SK-N-SH treated with all-trans-retinoic acid at 6 μM for 48 hours (cell line): Measurements from ENCODE around the gene SELPLG.

Source experiments
- ATAC-seq: fragments of 200-7000 bp; cut with Tn5 transposase; 3 replicates; pipeline ENCODE4 v1.9.1; 2020; ENCODE audit warnings: mild to moderate bottlenecking, moderate library complexity
- ARNTL ChIP-seq: fragments of 450-650 bp; formaldehyde crosslinking; IDR thresholded peaks from 2 replicates; pipeline ENCODE4 v1.5.0; 2020; ENCODE audit warnings: low read depth, mild to moderate bottlenecking, moderate library complexity, borderline replicate concordance
- BACH2 ChIP-seq: fragments of 250-450 bp; sonication (Bioruptor Pico); IDR thresholded peaks from 2 replicates; pipeline ENCODE4 v1.9.0; 2021; ENCODE audit warnings: mild to moderate bottlenecking, borderline replicate concordance
- ESRRG ChIP-seq: fragments of 250-450 bp; sonication (Bioruptor Pico); IDR thresholded peaks from 2 replicates; pipeline ENCODE4 v1.6.1; 2021; ENCODE audit warnings: mild to moderate bottlenecking
- ISL1 ChIP-seq: fragments of 250-450 bp; sonication (Bioruptor Pico); IDR thresholded peaks from 2 replicates; pipeline ENCODE4 v2.1.2; 2022; ENCODE audit warnings: mild to moderate bottlenecking, moderate library complexity
- OSR1 ChIP-seq: fragments of 250-450 bp; sonication (Bioruptor Pico); IDR thresholded peaks from 2 replicates; pipeline ENCODE4 v1.8.0; 2022; ENCODE audit warnings: moderate library complexity, mild to moderate bottlenecking, inconsistent platforms
- PPARA ChIP-seq: fragments of 250-450 bp; sonication (Bioruptor Pico); IDR thresholded peaks from 2 replicates; pipeline ENCODE4 v1.5.0; 2020; ENCODE audit warnings: mild to moderate bottlenecking, borderline replicate concordance
- SNAI2 ChIP-seq: fragments of 250-450 bp; sonication (Bioruptor Pico); IDR thresholded peaks from 2 replicates; pipeline ENCODE4 v1.5.0; 2020; ENCODE audit warnings: mild to moderate bottlenecking, moderate library complexity
- TCF4 ChIP-seq: fragments of 250-450 bp; sonication (Bioruptor Pico); IDR thresholded peaks from 2 replicates; pipeline ENCODE4 v1.8.0; 2021; ENCODE audit warnings: mild to moderate bottlenecking, moderate library complexity, borderline replicate concordance
- TOX ChIP-seq: fragments of 250-450 bp; sonication (Bioruptor Pico); IDR thresholded peaks from 2 replicates; pipeline ENCODE4 v1.8.0; 2021; ENCODE audit warnings: mild to moderate bottlenecking, moderate library complexity, borderline replicate concordance
- ZFP3 ChIP-seq: fragments of 250-450 bp; sonication (Bioruptor Pico); IDR thresholded peaks from 2 replicates; pipeline ENCODE4 v1.5.0; 2020; ENCODE audit warnings: mild to moderate bottlenecking, moderate library complexity
- ZFP30 ChIP-seq: fragments of 450-650 bp; formaldehyde crosslinking; IDR thresholded peaks from 2 replicates; pipeline ENCODE4 v1.5.0; 2022; ENCODE audit warnings: mild to moderate bottlenecking, moderate library complexity
- ZNF565 ChIP-seq: fragments of 450-650 bp; formaldehyde crosslinking; conservative IDR thresholded peaks from 2 replicates; pipeline ENCODE4 v1.5.0; 2020; ENCODE audit warnings: low read depth, mild to moderate bottlenecking, moderate library complexity
- ZNF70 ChIP-seq: fragments of 450-650 bp; formaldehyde crosslinking; IDR thresholded peaks from 2 replicates; pipeline ENCODE4 v1.5.0; 2020; ENCODE audit warnings: mild to moderate bottlenecking, moderate library complexity
- ZNF8 ChIP-seq: fragments of 450-650 bp; formaldehyde crosslinking; IDR thresholded peaks from 2 replicates; pipeline ENCODE4 v1.5.0; 2020; ENCODE audit warnings: mild to moderate bottlenecking, moderate library complexity
- TF ChIP-seq, protein P1 (sequence below): fragments of 250-450 bp; sonication (Bioruptor Pico); IDR thresholded peaks from 2 replicates; pipeline ENCODE4 v1.5.0; 2020; ENCODE audit warnings: mild to moderate bottlenecking, moderate library complexity
- TF ChIP-seq, protein P2 (sequence below): fragments of 250-450 bp; sonication (Bioruptor Pico); IDR thresholded peaks from 2 replicates; pipeline ENCODE4 v1.8.0; 2020; ENCODE audit warnings: mild to moderate bottlenecking, moderate library complexity, borderline replicate concordance
- TF ChIP-seq, protein P3 (sequence below): fragments of 250-450 bp; sonication (Bioruptor Pico); IDR thresholded peaks from 2 replicates; pipeline ENCODE4 v1.5.1; 2020; ENCODE audit warnings: low read depth, mild to moderate bottlenecking, moderate library complexity
- TF ChIP-seq, protein P4 (sequence below): fragments of 250-450 bp; sonication (Bioruptor Pico); IDR thresholded peaks from 2 replicates; pipeline ENCODE4 v1.8.0; 2021; ENCODE audit warnings: low read depth, mild to moderate bottlenecking, moderate library complexity, borderline replicate concordance

The SELPLG gene

DNA sequence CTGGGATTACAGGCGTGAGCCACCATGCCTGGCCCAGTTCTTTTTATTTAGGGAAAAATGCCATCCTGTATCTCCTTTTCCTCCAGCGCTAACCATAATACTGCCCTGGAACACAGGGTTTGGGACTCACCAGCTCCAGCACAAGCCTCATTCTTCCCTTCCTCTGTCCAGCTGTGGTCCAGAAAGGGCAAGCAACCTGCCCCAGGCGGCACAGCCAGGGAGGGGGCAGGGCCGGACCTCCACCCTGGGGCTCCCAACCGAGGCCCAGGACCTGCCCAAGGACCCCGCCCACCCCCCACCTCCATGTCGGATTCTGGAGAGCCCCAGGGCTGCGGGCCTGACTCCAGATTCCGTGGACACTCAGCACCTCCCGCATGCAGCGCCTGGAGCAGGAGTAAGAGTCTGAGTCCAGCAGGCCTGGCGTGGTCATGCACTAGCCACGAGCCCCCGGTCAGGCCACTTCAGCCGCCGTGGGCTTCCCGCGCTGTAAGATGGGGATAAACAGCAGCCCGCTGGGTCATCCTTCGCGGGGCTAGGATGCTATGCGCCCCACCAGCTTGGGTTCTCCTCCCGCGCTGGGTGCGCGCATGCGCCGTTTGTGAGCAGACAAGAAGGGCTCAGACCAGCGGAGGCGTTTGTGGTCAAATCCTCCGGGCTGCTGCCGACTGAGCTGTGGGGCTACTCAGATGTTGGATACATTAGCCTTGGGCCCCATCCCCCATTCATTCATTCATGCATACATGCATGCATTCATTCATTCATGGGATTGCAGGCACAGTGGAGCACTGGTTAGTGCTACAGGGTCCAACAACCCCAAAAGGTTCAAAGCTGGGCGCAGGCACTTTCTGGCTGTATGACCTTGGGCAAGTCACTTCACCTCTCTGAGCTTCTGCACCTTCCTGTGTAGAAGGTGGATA, 52.1 kb downstream of the SELPLG start:
- ATAC-seq, result no peak
- TF ChIP-seq, protein P1, sequence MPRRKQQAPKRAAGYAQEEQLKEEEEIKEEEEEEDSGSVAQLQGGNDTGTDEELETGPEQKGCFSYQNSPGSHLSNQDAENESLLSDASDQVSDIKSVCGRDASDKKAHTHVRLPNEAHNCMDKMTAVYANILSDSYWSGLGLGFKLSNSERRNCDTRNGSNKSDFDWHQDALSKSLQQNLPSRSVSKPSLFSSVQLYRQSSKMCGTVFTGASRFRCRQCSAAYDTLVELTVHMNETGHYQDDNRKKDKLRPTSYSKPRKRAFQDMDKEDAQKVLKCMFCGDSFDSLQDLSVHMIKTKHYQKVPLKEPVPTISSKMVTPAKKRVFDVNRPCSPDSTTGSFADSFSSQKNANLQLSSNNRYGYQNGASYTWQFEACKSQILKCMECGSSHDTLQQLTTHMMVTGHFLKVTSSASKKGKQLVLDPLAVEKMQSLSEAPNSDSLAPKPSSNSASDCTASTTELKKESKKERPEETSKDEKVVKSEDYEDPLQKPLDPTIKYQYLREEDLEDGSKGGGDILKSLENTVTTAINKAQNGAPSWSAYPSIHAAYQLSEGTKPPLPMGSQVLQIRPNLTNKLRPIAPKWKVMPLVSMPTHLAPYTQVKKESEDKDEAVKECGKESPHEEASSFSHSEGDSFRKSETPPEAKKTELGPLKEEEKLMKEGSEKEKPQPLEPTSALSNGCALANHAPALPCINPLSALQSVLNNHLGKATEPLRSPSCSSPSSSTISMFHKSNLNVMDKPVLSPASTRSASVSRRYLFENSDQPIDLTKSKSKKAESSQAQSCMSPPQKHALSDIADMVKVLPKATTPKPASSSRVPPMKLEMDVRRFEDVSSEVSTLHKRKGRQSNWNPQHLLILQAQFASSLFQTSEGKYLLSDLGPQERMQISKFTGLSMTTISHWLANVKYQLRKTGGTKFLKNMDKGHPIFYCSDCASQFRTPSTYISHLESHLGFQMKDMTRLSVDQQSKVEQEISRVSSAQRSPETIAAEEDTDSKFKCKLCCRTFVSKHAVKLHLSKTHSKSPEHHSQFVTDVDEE (CRISPR knock-in tag), result no peak
- TF ChIP-seq ARNTL, result no peak
- no peak for TF ChIP-seq TOX
- TF ChIP-seq ESRRG, result no peak
- no peak for TF ChIP-seq TCF4
- no peak for TF ChIP-seq BACH2 (CRISPR knock-in tag)
- TF ChIP-seq, protein P2, sequence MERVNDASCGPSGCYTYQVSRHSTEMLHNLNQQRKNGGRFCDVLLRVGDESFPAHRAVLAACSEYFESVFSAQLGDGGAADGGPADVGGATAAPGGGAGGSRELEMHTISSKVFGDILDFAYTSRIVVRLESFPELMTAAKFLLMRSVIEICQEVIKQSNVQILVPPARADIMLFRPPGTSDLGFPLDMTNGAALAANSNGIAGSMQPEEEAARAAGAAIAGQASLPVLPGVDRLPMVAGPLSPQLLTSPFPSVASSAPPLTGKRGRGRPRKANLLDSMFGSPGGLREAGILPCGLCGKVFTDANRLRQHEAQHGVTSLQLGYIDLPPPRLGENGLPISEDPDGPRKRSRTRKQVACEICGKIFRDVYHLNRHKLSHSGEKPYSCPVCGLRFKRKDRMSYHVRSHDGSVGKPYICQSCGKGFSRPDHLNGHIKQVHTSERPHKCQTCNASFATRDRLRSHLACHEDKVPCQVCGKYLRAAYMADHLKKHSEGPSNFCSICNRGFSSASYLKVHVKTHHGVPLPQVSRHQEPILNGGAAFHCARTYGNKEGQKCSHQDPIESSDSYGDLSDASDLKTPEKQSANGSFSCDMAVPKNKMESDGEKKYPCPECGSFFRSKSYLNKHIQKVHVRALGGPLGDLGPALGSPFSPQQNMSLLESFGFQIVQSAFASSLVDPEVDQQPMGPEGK, result no peak
- TF ChIP-seq ZFP3, result no peak
- TF ChIP-seq, protein P3, sequence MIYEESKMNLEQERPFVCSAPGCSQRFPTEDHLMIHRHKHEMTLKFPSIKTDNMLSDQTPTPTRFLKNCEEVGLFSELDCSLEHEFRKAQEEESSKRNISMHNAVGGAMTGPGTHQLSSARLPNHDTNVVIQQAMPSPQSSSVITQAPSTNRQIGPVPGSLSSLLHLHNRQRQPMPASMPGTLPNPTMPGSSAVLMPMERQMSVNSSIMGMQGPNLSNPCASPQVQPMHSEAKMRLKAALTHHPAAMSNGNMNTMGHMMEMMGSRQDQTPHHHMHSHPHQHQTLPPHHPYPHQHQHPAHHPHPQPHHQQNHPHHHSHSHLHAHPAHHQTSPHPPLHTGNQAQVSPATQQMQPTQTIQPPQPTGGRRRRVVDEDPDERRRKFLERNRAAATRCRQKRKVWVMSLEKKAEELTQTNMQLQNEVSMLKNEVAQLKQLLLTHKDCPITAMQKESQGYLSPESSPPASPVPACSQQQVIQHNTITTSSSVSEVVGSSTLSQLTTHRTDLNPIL (CRISPR knock-in tag), result no peak

DNA sequence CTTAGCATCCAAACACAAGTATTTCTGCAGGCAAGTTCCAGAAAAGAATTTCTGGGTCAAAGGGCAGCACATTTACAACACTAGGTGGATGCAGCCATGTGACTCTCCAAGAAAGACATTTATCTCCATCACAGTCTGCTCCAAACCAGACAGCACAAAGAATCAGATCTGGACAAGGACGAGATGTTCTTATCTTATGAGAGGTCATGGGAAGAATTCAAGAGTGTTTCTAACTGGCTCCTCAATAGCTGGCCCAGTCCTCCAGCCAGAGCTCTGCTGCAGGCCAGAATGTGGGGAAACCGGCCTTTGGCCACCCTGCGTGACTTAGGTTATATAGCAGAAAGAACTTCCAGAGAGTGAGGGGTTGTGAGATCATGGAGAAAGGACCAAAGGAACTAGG, 53.2 kb downstream of the SELPLG start:
- TF ChIP-seq PPARA (CRISPR knock-in tag) (no peak), OSR1 (CRISPR knock-in tag) (no peak), TCF4 (no peak), ESRRG (no peak), ARNTL (no peak), SNAI2 (no peak), TOX (no peak), ZFP3 (no peak)
- TF ChIP-seq, protein P3 (CRISPR knock-in tag), result no peak
- ATAC-seq, result no peak

DNA sequence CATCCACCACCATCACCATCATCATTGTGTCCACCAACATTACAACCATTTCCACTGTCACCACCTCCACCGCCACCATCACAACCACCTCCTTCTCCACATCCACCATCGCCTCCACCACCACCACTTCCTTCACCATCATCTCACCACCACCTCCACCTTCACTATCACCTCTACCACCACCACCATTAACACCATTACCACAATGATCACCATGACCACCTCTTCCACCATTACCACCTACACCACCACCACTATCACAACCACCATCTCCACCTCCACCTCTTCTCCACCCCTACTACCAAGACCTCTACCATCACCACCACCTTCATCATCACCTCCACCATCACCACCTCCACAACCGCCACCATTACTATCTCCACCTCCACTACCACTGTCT, 54.9 kb downstream of the SELPLG start:
- no peak for ATAC-seq
- TF ChIP-seq ZNF565 (CRISPR knock-in tag) (no peak), PPARA (CRISPR knock-in tag) (no peak), SNAI2 (no peak), ZFP30 (CRISPR knock-in tag) (no peak), ZNF8 (no peak), ZNF70 (CRISPR knock-in tag) (no peak), ISL1 (CRISPR knock-in tag) (no peak), TCF4 (no peak), OSR1 (CRISPR knock-in tag) (no peak), ARNTL (no peak), ESRRG (no peak), ZFP3 (no peak)
- TF ChIP-seq, protein P4, sequence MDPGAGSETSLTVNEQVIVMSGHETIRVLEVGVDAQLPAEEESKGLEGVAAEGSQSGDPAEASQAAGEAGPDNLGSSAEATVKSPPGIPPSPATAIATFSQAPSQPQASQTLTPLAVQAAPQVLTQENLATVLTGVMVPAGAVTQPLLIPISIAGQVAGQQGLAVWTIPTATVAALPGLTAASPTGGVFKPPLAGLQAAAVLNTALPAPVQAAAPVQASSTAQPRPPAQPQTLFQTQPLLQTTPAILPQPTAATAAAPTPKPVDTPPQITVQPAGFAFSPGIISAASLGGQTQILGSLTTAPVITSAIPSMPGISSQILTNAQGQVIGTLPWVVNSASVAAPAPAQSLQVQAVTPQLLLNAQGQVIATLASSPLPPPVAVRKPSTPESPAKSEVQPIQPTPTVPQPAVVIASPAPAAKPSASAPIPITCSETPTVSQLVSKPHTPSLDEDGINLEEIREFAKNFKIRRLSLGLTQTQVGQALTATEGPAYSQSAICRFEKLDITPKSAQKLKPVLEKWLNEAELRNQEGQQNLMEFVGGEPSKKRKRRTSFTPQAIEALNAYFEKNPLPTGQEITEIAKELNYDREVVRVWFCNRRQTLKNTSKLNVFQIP (CRISPR knock-in tag), result no peak
- TF ChIP-seq, protein P2, result no peak
- TF ChIP-seq, protein P1 (CRISPR knock-in tag), result no peak
- TF ChIP-seq, protein P3 (CRISPR knock-in tag), result no peak
